Esophagus squamous epithelium (tissue), 4 donors: ENCODE results near the gene BAIAP2L2.

ENCODE experiments used
- POLR2A ChIP-seq, 4 donors: fragments of 450-650 bp; IDR thresholded peaks; one replicate each; pipeline ENCODE4 v1.6.1; 2017; ENCODE audit warnings: antibody characterized with exemption in 4 of 4, mild to moderate bottlenecking in 4 of 4, moderate library complexity in 3 of 4
- TF ChIP-seq, protein P1 (sequence below), 6 experiments: fragments of 450-650 bp in 4 of 6; fragments of 200-600 bp in 2 of 6; sonication (generic) in 2 of 6; IDR thresholded peaks; one replicate each; pipeline ENCODE4 v1.5.1; 2016 to 2019; ENCODE audit warnings: antibody characterized with exemption in 6 of 6, mild to moderate bottlenecking in 4 of 6, moderate library complexity in 4 of 6

DNA sequence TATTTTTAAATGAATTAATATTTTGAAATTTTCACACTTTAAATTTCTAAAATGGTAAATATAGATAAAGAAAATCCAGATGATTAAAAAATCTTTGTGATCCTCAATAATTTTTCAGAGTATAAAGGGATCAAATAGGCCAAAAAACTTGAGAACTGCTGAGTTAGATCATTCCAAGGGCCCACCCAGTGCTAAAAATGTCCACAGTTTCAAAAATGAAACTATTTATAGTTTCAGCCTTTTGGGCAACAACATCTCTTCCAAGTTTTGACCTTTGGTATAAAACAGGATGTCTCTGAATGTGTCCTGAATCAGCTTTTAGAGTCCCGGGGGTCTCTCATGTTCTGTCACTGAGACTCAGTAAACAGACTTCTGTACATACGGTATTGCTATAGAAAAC lies 20.9 kb upstream of the BAIAP2L2 start:
- TF ChIP-seq POLR2A (IDR thresholded peaks at IDR 0.05): no peak
- TF ChIP-seq, protein P1, sequence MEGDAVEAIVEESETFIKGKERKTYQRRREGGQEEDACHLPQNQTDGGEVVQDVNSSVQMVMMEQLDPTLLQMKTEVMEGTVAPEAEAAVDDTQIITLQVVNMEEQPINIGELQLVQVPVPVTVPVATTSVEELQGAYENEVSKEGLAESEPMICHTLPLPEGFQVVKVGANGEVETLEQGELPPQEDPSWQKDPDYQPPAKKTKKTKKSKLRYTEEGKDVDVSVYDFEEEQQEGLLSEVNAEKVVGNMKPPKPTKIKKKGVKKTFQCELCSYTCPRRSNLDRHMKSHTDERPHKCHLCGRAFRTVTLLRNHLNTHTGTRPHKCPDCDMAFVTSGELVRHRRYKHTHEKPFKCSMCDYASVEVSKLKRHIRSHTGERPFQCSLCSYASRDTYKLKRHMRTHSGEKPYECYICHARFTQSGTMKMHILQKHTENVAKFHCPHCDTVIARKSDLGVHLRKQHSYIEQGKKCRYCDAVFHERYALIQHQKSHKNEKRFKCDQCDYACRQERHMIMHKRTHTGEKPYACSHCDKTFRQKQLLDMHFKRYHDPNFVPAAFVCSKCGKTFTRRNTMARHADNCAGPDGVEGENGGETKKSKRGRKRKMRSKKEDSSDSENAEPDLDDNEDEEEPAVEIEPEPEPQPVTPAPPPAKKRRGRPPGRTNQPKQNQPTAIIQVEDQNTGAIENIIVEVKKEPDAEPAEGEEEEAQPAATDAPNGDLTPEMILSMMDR (IDR thresholded peaks at IDR 0.05): no peak
